HG02571 (cell line): ENCODE results near the gene PTPRT.

Experiments
- ATAC-seq: cut with Tn5 transposase; IDR thresholded peaks from one replicate; pipeline ENCODE4 v1.9.1; 2021; ENCODE audit warnings: mild to moderate bottlenecking, moderate library complexity; ENCODE audit not compliant: unreplicated experiment

Gene PTPRT

DNA sequence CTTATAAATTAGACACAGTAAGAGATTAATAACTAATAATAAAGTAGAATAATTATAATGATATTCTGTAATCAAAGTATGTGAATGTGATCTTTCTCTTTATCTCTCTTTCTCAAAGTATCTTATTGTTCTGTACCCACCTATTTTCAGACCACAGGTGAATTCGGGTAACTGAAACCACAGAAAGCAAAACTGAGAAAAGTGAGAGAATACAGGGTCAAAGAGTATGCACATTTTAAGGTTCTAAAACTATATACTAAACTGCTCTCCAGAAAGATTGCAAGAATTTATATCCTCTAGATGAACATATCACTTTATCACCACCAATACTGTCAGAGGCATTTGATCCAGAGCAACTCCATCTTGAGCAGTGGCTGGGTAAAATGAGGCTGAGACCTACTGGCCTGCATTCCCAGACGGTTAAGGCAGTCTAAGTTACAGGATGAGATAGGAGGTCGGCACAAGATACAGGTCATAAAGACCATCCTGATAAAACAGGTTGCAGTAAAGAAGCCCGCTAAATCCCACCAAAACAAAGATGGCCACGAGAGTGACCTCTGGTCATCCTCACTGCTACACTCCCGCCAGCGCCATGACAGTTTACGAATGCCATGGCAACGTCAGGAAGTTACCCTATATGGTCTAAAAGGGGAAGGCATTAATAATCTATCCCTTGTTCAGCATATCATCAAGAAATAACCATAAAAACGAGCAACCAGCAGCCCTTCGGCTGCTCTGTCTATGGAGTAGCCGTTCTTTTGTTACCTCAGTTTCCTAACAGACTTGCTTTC is 211.3 kb downstream of the PTPRT start:
- no peak for ATAC-seq

DNA sequence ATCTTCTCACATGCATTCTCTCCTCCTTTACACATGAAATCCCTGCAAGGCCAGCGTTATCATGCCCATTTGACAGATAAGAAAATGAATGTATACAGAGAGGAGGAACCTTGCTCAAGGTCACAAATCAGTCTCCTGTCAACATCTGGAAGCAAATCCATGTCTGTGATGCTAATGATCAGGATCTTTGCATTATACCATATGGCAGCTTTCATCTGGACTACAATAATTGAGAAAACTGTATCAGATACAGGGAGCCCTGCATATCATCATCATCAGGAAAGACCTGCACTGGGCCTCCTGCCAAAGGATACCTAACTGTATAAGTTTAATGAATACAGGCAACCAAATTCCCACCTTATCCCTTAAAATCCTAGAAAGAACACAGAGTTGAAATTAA is 213.7 kb downstream of the PTPRT start:
- no peak for ATAC-seq

DNA sequence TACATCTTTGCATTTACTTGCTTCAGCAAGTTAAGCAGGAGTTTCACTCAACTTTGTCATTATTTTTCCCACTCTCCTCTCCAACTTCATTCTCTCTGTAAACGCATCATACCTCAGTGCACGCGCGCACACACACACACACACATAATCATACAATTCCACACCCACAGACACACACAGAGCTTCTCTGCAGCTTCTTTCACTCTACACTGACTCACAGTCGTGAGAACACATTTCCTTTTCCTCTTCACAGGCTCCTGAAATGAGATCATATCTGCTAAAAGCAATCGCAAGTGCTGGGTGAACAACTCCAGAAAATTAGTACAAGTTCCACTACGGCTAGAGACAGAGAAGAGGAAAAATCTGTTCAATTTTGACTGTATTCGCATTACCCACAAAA is 215.4 kb downstream of the PTPRT start:
- no peak for ATAC-seq

DNA sequence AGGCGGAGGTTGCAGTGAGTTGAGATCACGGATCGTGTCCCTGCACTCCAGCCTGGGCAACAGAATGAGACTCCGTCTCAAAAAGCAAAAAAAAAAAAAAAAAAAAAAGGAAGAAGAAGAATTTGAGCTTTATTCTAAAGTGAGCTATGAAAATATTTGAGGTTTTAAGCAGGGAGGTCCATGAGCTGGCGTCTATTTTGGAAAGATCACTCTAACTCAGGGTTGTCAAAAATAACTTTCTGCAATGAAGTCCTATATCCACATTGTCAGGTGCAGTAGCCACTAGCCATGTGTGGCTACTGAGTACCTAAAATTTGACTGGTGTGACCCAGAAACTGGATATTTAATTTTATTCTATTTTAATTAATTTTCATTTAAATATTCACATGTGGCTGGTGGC is 217.1 kb downstream of the PTPRT start:
- ATAC-seq: no peak

DNA sequence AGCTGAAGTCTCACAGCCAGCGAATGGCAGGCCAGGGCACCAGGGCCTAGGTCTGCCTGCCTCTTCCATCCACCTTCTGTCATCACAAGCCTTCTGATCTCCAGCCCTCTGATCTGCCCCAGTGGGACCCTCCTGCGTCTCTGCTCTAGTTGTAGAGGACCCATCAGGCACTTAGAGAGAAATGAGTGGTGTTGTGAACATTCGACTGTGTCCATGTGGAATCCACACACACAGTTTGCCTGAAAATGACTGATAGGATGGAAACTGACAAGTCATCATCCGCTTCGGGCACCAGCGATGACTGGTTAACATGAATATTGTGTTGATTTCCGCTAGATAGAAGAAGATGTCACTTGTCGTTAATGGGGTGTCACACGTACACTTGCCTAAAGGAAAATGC is 221.0 kb downstream of the PTPRT start:
- no peak for ATAC-seq

DNA sequence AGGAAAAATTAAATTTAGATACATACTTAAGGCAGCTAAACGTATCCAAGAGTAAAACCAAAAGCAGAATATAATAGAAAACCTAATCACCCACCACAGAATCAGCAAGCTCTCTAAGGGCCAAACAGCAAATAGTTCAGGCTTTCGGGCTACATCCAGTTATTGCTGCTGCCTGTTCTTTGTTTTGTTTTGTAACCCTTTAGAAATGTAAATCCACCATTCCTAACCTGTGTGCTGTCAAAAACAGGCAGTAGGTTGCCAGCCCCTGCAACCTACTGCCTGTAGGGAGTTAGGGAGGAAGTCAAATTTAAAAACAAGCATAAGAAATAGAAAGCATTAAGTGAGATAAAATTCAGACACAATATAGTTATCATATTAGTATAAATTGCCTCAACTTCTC is 225.9 kb downstream of the PTPRT start:
- ATAC-seq: no peak

DNA sequence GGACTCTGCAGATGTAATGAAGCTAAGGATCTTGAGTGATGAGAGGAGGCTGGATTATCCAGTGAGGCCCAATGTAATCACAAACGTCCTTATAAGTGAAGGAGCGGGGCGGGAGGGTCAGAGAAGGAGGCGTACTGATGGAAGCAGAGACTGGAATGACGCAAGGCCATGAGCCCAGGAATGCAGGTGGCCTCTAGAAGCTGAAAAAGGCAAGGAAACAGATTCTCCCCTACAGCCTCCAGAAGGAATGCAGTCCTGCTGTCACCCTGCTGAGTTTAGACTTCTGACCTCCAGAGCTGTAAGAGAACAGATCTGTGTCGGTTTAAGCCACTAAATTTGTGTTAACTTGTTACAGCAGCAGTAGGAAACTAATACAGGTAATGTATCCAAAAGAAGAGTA is 227.9 kb downstream of the PTPRT start:
- ATAC-seq: no peak

DNA sequence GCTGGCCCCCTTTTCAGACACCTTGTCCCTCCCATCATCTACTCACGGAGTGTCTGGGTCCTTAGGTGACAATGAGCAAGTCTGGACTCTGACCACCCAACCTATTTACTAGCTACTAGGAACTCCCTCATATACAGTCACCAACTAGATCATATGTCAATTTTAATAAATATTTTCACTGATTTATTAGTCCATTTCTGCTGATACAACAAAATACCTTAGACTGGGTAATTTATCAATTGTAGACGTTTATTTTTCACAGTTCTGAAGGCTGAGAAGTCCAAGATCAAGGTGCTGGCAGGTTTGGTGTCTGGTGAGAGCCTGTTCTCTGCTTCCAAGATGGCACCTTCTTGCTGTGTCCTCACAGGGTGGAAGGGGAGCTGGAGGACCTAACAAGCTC is 229.7 kb downstream of the PTPRT start:
- ATAC-seq: no peak

DNA sequence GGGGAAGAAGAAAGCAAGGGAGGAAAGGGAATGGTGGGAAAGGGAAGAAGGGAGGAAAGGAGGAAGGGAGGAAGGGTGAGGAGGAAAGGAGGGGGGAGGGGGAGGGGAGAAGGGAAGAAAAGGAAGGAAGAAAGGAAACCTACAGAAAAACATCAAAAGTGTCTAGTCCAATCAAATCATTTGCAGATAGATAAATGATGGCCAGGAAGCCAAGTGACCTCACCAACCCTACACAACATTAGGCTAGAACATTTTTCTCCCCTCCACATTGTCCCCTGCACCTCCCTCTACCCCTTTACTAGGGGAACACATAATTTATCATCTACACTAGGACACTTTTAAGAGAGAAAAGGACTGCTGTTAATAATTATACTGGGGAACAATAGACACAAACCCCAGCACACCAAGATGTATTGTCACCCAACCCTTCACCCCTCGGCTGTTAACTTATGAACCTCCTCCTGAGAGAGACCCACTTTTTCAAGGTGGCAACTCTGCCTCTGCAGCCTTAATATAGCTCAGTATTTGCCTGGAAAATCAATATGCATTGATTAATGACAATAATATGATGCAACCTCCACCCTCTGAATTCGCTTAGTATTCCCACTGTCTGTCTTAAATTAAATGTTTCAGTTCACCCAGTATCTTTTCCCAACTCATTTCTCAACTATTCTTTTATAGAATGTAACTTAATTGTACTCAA is 231.2 kb downstream of the PTPRT start:
- ATAC-seq: no peak

DNA sequence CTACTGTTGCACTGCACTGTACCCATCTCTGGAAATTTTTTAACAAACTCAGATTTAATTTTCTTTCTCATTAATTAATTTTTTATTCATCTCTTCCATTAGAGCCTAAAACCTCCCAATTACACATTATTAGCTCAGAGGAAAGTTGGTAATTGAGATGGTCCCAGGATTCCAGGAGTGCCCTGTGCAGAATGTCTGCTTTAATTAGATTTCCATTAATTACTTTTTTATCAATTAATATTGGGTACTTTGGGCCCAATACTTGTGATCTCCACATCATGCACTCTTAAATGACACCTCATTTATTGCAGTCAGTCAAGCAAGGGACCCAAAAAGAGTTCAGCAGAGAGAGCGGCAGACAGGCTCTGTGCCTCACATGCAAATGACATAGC is 232.0 kb downstream of the PTPRT start:
- ATAC-seq: no peak

DNA sequence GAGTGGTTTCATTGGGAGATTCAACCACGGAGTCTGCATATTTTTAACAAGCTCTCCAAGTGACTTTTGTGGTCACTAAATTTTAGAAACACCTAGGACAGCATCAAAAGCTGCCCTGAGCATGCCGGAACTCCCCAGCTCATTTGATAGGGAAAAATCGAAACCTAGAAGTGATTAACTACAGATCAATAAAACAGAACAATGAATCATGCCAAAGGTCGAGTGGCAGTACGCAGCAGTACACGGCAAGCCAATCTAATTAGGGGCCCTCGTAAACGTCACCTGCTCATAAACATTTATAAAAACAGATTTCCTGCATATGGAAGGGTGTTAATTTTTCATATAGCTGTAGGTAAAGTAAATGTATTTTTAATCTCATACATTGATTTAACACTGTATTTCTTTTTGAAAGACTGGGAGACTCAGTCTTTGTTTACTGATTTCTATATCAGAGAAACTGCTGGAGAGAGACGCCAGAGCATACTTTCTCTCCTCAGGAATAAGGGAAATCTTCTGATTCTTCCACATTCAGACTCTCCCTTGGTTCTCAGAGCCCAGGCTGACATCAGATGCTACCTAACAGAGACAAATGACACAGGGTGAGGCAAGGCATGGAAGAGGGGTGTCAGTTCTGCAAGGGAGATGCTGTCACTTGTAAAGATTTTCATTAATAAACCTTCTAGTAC is 232.5 kb downstream of the PTPRT start:
- no peak for ATAC-seq

DNA sequence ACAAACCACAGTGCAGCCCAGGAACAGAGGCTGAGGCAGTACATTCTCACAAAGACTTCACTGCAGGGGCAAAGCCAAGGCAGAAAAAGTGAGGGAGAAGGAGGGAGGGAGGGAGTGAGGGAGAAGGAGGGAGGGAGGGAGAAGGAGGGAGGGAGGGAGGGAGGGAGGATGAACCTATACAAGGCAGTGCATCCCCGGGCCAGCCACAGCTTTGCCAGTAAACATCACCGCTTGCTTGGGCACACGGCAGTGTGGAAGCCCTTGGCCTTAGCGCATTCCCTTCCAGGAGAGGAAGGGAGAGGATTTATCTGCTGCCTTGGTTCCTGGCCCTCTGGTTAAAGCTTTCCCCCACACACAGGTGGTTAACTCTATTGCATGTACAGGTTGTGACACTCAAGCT is 234.0 kb downstream of the PTPRT start:
- ATAC-seq: no peak

DNA sequence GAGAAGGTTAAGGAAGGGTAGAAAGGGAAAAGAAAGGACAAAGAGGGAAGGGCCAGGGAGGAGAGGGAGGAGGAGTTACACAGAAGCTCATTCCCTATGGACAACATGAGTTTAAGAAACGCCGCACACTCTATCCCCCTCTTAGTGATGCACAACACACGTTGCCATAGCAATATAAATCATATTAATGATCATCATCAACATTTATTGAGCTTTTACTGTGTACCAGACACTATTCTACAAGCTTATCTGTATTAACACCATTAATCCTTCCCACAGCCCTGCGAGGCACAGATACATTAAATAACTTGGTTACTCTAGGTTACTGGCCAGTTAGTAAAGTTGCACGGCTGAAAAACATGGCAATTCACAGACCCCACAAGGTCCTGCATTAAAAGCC is 234.8 kb downstream of the PTPRT start:
- ATAC-seq: no peak

DNA sequence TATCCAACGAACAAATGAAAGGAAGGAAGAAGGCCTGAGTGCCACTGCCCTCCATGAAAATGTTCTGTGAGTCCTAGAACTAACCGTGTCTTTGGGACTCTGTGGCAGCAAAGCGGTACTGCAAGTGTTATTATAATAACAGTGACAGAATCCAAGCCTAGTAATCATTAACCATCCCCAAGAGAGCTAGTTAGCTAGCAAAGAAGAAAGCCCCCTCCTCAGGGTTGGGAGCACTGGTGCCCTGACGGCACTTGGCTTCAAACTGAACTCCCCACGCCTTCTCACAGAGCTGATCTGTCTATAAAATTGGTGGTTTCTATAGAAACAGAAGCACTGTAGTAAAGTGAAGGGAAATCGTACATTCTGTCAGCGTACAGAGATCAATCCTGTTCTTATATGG is 239.8 kb downstream of the PTPRT start:
- no peak for ATAC-seq

DNA sequence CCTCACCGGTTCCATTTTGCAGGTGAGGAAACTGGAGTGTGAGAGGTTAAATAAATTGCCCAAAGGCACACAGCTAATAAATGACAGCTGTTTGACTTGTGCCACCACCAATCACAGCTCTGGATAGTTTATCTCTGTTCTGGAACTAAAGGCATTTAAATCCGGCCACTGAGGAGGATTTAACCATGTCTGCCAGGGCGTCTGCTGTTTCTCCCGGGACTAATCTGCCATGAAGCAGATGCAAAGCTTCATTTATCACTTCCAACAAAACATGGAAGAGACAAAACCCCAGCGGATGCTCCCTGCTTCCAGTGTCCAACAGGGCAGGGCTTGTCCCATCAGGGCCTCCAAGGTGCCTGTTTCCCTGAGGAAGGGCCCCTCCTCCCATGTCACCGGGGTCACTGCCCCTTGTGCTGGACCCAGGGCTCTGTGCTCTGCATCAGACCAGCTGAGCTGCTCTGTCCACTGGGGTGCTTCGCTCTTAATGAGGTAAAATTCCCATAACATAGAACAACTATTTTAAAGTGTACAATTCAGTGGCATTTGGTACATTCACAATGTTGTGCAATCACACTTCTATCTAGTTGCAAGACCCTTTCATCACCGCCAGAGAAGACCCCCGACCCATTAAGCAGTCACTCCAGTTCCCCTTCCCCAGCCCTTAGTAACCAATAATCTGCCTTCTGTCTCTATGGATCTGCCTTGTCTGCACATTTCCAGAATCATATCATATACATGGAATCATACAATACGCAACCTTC is 244.3 kb downstream of the PTPRT start:
- no peak for ATAC-seq

DNA sequence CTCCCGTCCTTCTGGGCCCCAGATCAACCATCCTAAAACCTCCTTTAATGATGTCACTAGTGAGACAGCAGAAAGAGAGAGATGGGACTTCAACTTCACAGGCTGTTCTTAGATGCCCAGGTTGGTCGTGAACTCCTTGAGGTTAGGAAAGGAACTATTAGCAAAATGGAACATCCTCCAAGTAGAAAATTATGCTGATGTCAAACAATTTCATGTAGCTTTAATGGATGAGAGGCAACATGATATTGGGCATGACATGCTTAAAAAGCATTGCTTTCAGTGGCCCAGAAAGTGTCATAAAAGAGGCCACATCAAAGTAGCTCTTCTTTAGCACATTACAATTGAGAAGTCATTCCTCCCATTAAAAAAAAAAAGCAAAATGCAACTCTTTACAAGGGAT is 248.1 kb downstream of the PTPRT start:
- no peak for ATAC-seq

DNA sequence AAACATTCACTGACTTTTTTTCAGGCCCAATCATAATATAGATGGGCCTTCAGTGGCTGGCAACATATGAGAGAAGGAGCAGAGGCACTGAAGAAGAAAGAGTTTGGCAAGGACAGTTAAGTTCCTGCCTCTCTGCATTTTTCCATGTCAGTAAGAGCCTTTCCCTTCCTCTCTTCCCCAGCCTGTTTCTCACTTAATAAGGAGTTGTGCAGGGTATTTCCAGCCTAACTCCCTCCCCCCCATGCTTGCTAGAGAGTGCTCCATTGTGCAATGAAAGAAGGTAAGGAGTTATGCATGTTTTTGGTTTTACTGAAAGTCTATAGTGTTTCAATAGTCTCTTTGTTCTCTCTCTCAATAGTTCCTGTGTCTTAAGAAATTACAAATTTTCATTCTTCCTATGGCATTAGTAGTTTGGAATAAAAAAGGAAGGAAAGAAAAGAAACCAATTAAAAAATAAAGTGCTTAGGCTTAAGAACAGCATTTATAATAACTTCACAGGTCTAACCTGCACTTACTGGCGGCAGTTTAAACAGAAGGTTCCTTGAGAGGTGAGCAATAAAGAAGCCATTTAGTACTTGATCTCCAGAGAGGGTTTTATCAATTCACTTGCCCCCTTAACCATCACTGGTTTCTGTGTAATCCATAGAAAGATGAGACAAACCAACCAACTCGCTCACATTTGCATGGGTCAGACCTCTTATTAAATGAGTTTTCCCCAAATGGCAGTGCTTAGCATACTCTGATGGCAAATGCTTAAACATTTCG is 251.1 kb downstream of the PTPRT start:
- no peak for ATAC-seq

DNA sequence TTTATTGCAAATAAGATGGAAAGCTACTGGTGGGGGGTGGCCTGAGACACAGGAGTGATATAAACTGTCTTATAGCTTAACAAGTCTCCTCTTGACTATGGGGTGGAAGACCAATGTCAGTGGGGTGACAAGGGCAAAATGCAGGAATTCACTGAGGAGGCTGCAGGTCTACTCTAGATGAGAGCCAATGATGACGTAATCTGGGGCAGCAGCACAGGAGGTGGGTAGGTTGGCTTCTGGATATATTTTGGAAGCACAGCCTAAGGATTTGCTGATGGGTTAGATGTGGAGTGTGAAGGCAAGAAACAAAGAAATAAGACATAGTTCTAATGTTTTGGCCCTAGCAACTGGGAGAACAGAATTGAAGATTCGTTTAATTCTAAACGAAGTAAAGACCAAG is 253.2 kb downstream of the PTPRT start:
- ATAC-seq: no peak

DNA sequence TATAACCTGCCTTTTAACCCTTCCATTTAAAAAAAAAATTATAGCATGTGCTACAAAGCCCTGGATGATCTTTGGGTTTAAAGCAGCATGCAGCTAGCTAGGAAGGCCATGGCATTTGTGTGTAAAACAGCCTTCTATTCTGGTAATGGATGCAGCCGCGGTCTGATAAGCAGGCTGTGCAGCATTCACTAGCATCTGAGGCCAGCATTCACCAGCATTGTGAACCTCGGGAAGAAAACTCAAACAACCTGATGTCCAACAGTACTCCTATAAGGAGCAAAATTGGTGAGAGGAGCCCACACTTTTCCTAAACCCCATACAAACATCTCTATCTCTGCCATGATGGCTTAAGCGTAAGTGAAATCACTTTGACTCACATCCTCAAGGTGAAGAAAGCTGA is 265.5 kb downstream of the PTPRT start:
- ATAC-seq: no peak

DNA sequence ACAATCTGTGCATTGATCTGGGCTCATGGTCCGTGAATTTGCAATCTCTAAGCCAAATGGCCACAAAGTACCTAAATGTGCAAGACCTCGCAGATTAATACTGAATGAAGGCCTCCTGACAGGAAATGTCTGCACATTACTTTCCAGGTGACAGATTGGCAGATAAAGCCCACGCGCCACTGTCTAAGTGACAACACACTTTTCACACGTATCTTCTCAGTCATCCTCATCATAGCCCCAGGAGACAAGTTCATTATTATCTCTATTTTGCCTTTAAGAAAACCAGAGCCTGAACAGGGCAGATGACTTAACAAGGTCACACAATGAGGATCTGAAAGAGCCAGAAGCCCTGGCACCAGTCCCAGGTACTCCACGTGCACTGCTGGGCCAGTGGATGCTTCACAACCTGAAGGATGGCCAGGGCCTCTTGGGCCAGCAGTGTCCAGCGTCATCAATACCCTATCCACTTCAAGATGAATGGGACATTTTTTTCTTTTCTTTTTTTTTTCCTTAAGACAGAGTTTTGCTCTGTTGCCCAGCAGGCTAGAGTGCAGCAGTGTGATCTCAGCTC is 266.3 kb downstream of the PTPRT start:
- no peak for ATAC-seq
